Activated CD4-positive, alpha-beta T cell treated with anti-CD3 and anti-CD28 coated beads for 24 hours (primary cell): ENCODE results near the gene KCTD16.

ENCODE experiments used
- DNase-seq, 2 donors: peaks; one replicate each; pipeline ENCODE4 v3.0.0-alpha.2; 2020; ENCODE audit warnings: low read depth in 2 of 2

Gene KCTD16

GRCh38 chr5:144403817-144404420, 233.2 kb downstream of the KCTD16 start:
- no peak for DNase-seq

GRCh38 chr5:144404672-144405071, 234.0 kb downstream of the KCTD16 start:
- DNase-seq, result no peak

GRCh38 chr5:144405991-144406390, 235.3 kb downstream of the KCTD16 start:
- DNase-seq, result no peak

- DNase-seq, result no peak
Observed at GRCh38 chr5:144406442-144406841, 235.8 kb downstream of the KCTD16 start.

- DNase-seq, result no peak
Observed at GRCh38 chr5:144414202-144415029, 243.7 kb downstream of the KCTD16 start.

- DNase-seq, result no peak
Observed at GRCh38 chr5:144416196-144416595, 245.5 kb downstream of the KCTD16 start.

GRCh38 chr5:144418719-144419118, 248.0 kb downstream of the KCTD16 start:
- no peak for DNase-seq

- no peak for DNase-seq
Observed at GRCh38 chr5:144421411-144421810, 250.7 kb downstream of the KCTD16 start.

- no peak for DNase-seq
Observed at GRCh38 chr5:144422018-144422727, 251.5 kb downstream of the KCTD16 start.

- no peak for DNase-seq
Observed at GRCh38 chr5:144427866-144428265, 257.2 kb downstream of the KCTD16 start.

- DNase-seq, result no peak
Observed at GRCh38 chr5:144428326-144428725, 257.7 kb downstream of the KCTD16 start.

- DNase-seq, result no peak
Observed at GRCh38 chr5:144429405-144429804, 258.7 kb downstream of the KCTD16 start.

- DNase-seq, result no peak
Observed at GRCh38 chr5:144429905-144430304, 259.2 kb downstream of the KCTD16 start.

GRCh38 chr5:144433140-144433822, 262.6 kb downstream of the KCTD16 start:
- no peak for DNase-seq

- no peak for DNase-seq
Observed at GRCh38 chr5:144433893-144434292, 263.2 kb downstream of the KCTD16 start.

GRCh38 chr5:144436007-144436406, 265.3 kb downstream of the KCTD16 start:
- no peak for DNase-seq

GRCh38 chr5:144438237-144438636, 267.6 kb downstream of the KCTD16 start:
- DNase-seq, result no peak

GRCh38 chr5:144448457-144448856, 277.8 kb downstream of the KCTD16 start:
- no peak for DNase-seq

- no peak for DNase-seq
Observed at GRCh38 chr5:144451187-144451973, 280.7 kb downstream of the KCTD16 start.

GRCh38 chr5:144453753-144454152, 283.1 kb downstream of the KCTD16 start:
- DNase-seq, result no peak

- DNase-seq, result no peak
Observed at GRCh38 chr5:144457160-144457559, 286.5 kb downstream of the KCTD16 start.
